Bone marrow (tissue), 2 donors: ENCODE data around the gene ACOT9.
"Not testable (repeated sequence)": the region's sequence is repeated elsewhere in the genome, so short reads cannot be mapped to it uniquely, and the experiment has no call there.

Source experiments
- DNase-seq, 2 donors: peaks; one replicate each; lab custom pipeline; 2025; lab: John Stamatoyannopoulos, UW

ACOT9 gene

GRCh38 chrX:23694606-23695005 lies 48.5 kb downstream of the ACOT9 start:
- DNase-seq: peak; percentile 0 to 9

- no peak for DNase-seq
Measured at GRCh38 chrX:23692166-23692565, 50.9 kb downstream of the ACOT9 start.

- DNase-seq: not testable (repeated sequence)
Measured at GRCh38 chrX:23676486-23676885, 66.6 kb downstream of the ACOT9 start.

- DNase-seq: no peak
Measured at GRCh38 chrX:23673108-23673507, 70.0 kb downstream of the ACOT9 start.

GRCh38 chrX:23670528-23670927 lies 72.5 kb downstream of the ACOT9 start:
- DNase-seq: no peak

- DNase-seq: no peak
Measured at GRCh38 chrX:23668335-23668734, 74.7 kb downstream of the ACOT9 start.

- peak; percentile 33 to 53 for DNase-seq
Measured at GRCh38 chrX:23667239-23668177, 75.6 kb downstream of the ACOT9 start, which contains the start of gene PRDX4. TSS of gene PRDX4 (plus strand) at chrX:23667493. CDS start at chrX:23667571, 78 bp downstream.

GRCh38 chrX:23666282-23666681 lies 76.8 kb downstream of the ACOT9 start:
- no peak for DNase-seq

- DNase-seq: no peak
Measured at GRCh38 chrX:23664496-23664895, 78.6 kb downstream of the ACOT9 start.

GRCh38 chrX:23662853-23663252 lies 80.2 kb downstream of the ACOT9 start:
- no peak for DNase-seq

GRCh38 chrX:23662187-23662586 lies 80.9 kb downstream of the ACOT9 start:
- peak in 1 of 2 donors; percentile 6 for DNase-seq

GRCh38 chrX:23661671-23662070 lies 81.4 kb downstream of the ACOT9 start:
- DNase-seq: no peak

GRCh38 chrX:23660766-23661132 lies 82.3 kb downstream of the ACOT9 start:
- no peak for DNase-seq

- not testable (repeated sequence) for DNase-seq
Measured at GRCh38 chrX:23660083-23660765, 82.9 kb downstream of the ACOT9 start.

- DNase-seq: no peak
Measured at GRCh38 chrX:23659339-23659738, 83.7 kb downstream of the ACOT9 start.

- DNase-seq: no peak
Measured at GRCh38 chrX:23656684-23657083, 86.4 kb downstream of the ACOT9 start.

- no peak for DNase-seq
Measured at GRCh38 chrX:23656091-23656490, 87.0 kb downstream of the ACOT9 start.
